ENCODE results near the gene PLEKHA6.

PLEKHA6 gene

GRCh38 chr1:204172404-204173029, 187.2 kb downstream of the PLEKHA6 start:
- DNase-seq (ENCODE audit: low read depth): no peak

GRCh38 chr1:204171751-204172178, 188.0 kb downstream of the PLEKHA6 start:
- DNase-seq (ENCODE audit: low read depth): peak; percentile 68
- no peak overlapping the region for H3K4me3 ChIP-seq (ENCODE audit: low read length)
- no peak for TF ChIP-seq CTCF (conservative IDR thresholded peaks at IDR 0.05; ENCODE audit: low read length)

More at GRCh38 chr1:204172404-204173029, 187.2 kb downstream of the PLEKHA6 start:
- H3K4me3 ChIP-seq (ENCODE audit: low read length): no peak overlapping the region
- TF ChIP-seq CTCF (conservative IDR thresholded peaks at IDR 0.05; ENCODE audit: low read length): no peak

DNA sequence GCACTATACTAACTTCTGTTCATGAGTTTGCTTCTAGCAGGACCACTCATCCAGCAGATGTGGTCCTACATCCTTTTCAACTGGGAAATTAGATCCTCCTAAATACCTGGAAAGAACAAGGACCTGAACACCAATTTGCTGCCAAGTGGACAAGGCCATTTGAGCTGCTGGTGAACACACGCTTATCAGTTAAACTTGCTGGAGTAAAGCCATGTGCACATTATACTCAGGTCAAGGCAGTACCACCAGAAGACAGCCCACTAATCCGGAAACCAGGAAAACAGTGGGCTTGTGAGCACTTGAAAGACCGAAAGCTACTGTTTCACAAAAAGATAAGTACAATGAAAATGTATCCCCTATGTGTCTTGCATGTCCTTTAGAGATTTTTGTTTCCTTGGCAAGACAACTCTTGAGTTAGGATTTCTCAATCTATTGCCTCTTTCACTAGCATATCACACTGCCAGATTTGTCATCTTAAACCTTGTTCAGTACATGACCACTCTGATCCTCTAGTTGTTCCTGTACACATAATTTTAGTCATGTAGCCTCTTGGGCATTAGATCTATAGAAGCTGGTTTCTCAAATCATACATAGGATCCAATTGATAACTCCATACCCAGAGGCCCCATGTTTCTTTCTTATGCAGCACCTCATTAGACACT, 189.1 kb downstream of the PLEKHA6 start:
- no peak for TF ChIP-seq CTCF (conservative IDR thresholded peaks at IDR 0.05; ENCODE audit: low read length)
- H3K4me3 ChIP-seq (ENCODE audit: low read length): no peak overlapping the region
- DNase-seq (ENCODE audit: low read depth): no peak

GRCh38 chr1:204169858-204170257, 189.9 kb downstream of the PLEKHA6 start:
- no peak for DNase-seq (ENCODE audit: low read depth)
- TF ChIP-seq CTCF (conservative IDR thresholded peaks at IDR 0.05; ENCODE audit: low read length): no peak
- no peak overlapping the region for H3K4me3 ChIP-seq (ENCODE audit: low read length)

All from AG10803 (cell line).